Eye (tissue), 1 donor: ENCODE results near the gene HPCAL1.

ENCODE experiments used
- DNase-seq: peaks from one replicate; pipeline ENCODE4 v3.0.0-alpha.2; 2015

Gene HPCAL1

DNA sequence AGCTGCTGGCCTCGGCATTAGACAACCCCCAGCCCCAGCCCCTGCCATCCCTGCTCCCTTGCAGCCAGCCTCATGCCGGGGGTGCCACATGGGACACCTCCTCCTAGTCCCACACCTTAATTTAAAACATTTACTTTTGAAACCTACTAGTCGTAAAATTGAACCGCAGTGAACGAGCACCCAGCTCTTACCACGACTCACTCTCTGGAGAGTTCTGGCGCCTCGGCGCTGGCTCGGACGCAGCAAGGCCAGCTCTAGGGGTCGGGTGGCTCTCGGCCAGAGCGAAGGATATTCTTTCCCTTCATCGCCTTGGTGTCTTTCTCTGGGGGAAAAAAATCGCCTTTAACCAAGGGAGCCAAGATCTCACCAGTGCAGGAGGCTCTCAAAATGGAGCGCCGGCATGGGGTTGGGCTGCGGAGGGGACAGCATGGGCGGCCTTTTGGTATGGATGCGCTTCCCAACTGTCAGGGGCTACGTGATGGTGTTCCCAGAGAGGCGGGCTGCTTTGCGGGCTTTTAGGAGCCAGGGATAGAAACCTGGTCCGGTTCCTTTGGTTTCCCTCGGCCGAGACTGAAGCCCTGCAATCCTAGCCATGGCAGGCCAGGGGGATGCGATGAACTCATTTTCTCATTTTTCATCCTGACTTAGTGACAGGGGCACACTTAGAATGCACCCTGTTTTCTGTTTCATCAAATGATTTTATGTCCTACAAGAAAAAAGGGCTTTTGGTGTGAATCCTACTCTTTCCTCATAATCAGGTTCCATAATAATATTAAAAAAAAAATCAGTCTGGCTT lies 2.0 kb downstream of the HPCAL1 start:
- peak; percentile 47 for DNase-seq

DNA sequence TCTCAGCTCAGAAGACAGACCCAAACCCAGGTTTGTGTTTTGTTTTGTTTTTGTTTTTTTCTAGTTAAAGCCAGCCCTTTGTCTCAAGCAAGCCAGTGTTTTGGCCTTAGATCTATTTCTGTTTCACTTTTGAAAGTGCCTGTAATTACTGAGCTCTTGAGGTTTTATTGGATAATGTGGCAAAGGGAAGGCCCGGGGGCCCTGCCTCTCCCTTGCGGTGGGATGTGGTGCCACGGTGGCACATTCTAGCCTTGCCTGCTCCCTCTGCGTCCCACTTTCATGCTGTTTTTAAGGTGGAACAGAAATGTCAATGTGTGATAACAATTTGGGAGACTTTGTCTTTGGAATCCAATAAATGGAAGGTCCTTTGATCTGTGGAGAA lies 2.5 kb downstream of the HPCAL1 start:
- no peak for DNase-seq

DNA sequence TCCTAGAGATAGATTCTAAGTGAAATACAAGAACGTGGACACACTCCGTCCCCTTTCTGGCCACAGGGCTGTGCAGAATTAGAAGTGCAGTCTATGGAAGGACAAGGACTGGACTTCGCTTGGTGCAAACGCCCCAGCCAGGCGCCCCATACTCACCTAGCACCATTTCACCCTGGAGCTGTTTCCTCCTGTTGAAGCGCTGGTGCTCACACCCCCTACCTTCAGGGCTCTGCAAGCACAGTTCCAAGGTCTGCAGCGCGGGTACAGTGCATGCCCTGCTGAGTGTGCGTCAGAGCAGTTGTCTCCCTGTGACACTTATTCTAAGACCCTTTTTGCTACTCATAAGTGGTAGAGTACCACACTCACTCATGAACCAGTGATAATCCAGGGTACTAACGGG lies 3.0 kb downstream of the HPCAL1 start:
- no peak for DNase-seq

DNA sequence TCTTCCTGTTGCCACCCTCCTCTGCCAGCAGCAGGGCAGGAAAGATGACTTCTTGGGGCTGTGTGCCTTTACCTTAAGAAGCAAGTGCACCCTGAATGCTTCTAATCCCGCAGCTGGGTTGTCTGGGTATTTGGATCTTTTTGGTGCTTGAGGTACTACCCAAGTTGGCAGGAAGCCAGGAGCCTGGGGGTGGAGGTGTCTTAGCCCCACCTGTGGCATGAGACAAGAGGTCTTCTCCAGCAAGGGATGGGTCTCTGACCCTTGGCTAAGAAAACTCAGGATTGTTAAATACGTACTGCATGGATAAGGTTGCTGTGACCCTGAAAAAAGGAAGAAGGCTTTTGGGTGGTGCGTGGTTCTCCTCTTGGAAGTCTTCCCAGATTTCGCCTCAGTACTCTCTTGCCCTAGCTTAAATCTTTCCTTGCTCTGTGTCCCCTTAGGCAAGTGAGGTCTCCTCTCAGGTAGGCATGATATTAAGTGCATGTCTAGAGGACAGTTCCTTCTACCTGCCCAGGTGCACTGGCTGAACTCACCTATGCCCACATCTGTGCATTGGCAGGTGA lies 4.3 kb downstream of the HPCAL1 start:
- no peak for DNase-seq

DNA sequence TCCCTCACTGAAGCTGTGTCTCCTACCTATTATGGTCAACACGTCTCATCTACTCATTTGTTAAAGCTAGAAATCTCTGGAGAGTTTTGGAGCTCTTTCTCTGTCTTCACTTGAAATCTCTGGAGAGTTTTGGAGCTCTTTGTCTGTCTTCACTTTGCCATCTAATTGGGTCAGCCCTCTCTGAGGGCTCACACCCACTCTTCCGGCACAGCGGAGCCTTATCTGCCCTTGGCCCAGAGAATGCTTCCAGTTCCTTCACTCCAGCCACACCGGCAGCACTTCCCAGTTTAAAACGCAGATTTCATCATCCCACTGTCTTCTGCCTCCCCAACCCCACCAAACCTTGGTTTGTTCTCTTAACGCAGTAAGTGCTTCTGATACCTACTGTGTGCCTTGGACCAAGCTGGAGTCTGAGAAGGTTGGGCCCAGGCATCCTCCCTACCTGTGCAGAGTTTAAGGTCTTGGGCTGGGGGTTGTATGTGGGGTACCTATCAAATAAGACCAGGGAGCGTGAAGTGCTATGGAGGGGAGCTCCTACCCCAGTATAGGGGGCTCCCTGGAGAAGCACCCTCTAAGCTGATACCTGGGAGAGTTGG lies 5.0 kb downstream of the HPCAL1 start:
- peak; percentile 11 for DNase-seq

DNA sequence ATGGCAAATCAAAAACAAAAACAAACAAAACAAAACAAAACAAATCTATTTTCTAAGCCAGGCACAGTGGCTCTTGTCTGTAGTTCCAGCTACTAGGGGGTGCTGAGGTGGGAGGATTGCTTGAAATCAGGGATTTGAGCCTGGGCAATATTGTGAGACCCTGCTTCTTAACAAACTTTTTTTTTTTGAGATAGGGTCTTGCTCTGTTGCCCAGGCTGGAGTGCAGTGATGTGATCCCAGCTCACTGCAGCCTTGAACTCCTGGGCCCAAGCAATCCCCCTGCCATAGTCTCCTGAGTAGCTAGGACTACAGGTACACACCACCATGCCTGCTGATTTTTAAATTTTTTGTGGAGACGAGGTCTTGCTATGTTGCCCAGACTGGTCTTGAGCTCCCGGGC lies 6.2 kb downstream of the HPCAL1 start:
- no peak for DNase-seq

DNA sequence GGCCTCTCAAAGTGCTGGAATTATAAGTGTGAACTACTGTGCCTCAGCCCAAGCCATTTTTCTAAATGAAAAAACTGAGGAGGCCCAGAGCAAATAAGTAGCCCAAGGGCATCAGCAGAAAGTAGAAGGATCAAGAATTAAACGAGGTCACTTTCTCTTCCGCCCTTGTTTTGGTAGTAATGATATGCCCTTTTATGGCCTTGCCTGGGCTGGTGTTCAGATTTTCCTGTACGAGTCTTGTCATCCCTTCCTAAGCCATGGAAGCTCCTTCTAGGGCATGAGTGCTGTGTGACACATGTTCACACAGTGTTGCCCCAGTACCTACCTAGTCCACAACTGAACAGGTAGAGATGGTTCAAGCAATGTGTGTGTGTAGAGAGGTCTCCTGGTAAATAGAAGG lies 6.6 kb downstream of the HPCAL1 start:
- no peak for DNase-seq

DNA sequence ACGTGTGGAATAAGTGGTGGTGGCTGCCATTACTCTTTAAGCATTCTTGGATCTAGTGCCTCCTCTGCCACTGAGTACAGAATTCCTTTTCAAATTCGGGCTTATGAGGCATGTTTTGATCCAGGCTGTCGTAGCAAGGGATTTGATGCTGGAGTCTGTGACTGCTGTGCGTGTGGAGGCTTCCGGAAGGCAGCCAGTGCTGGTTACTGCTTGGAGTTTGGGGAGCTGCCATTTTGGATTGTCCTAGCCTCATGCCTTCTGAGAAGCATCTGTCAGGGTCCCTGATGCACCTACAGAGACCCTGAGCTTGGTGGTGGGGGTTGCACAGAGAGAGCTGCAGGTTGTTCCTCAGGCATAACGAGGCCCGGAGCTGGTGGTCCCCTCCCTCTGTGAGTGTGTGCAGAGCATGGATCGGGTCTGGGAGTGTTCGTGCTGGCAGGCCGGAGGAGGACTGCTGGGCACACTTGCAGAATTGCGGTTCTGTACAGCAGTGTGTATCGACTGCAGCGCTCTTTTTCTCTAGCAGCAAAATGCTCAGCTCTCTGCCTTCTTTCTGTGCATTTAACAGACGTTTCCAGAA lies 7.7 kb downstream of the HPCAL1 start:
- DNase-seq = no peak

DNA sequence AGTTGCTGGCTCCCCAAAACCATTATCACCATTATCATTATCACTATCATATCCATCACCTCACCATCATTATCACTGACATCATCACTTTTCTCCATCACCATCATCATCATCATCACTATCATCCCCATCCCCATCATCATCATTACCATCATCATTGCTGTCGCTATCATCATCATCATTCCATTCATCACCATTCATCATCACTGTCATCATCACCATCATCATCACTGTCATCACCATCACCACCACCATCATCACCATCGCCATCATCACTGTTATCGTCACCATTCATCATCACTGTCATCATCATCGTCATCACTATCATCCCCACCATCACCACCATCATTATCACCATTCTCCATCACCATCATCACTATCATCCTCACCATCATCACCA lies 9.0 kb downstream of the HPCAL1 start:
- DNase-seq = no peak

DNA sequence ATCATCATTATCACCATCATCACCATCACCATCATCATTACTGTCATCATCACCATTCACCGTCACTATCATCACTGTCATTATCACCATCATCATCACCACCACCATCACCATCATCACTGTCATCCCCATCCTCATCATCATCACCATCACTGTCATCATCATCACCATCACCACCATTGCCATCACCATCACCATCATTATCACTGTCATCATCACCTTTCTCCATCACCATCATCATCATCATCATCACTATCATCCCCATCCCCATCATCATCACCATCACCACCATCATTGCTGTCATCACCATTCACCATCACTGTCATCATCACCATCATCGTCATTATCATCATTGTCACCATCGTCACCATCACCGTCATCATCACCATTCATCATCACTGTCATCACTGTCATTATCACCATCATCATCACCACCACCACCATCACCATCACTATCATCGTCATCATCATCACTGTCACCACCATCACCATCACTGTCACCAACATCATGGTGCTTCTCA lies 9.8 kb downstream of the HPCAL1 start:
- DNase-seq = no peak

DNA sequence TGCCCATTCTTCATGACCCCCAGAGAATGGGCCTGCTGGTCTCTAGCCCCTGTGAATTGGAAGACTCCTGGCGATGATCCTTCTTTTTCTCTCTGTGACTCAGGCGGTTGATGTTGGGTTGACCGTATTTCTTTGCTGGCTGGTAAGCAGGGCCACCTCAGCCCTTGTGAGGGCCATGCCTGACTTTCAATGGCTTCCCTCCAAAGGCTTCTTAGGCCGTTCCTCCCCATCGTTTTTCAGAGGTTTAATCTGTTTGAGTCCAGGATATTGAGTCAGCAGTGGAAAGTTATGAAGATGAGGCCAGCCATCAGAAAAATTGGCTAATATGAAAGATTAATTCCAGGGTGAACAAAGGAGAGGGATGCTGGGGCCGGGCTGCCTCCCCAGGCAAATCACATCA lies 13.6 kb downstream of the HPCAL1 start:
- no peak for DNase-seq

DNA sequence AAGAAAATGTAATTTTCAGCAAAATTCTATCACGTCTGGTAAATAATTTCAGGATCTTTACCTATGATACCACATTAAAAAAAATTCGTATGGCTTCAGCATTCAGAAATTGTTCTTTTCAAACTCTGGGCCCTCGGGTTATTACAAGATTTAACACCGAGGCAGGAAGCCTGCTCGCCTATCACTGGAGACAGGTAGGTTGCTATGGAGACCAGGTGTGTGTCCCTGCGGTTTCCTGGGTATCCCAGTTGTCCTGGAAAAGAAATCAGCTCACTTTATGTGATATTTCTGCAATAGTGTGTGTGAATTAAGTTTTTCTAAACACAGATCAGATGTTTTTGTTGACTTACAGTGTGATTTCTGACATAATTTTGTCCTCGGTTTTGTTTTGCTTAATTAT lies 14.2 kb downstream of the HPCAL1 start:
- no peak for DNase-seq

DNA sequence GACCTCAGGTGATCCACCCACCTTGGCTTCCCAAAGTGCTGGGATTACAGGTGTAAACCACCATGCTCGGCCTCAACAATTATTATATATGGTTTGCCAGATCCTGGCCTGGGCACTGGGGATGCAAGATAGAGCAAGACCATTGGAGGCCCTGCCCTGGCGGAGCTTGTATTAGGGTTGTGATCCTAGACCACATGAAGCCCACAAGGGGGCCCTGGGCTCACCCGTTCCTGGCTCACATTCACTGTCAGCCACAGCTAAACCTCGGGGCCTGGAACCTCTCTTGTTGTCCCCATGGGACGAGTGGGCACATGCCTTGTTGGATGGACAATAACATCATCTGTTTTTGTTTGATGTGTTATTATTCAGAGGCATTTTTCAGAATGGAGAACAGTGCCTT lies 14.9 kb downstream of the HPCAL1 start:
- DNase-seq = no peak

DNA sequence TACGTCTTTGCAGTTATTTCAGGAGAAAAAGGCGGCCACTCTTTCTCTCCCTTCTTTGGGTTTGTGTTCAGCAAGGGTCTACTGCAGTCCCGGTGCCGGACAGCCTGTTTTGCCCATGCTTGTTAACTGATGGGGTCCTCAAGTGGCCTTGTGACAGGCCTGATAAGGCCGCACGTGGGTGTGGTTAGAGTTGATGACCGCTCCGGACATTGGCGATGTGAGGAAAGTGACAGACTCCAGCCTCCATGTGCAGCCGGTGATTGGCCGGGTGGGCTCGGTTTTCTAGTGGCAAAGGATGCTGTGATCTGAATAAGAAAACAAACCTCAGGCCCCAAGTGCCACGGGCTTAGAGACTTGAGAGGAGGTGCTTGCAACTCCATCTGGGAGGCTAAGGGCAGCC lies 15.6 kb downstream of the HPCAL1 start:
- DNase-seq = no peak

DNA sequence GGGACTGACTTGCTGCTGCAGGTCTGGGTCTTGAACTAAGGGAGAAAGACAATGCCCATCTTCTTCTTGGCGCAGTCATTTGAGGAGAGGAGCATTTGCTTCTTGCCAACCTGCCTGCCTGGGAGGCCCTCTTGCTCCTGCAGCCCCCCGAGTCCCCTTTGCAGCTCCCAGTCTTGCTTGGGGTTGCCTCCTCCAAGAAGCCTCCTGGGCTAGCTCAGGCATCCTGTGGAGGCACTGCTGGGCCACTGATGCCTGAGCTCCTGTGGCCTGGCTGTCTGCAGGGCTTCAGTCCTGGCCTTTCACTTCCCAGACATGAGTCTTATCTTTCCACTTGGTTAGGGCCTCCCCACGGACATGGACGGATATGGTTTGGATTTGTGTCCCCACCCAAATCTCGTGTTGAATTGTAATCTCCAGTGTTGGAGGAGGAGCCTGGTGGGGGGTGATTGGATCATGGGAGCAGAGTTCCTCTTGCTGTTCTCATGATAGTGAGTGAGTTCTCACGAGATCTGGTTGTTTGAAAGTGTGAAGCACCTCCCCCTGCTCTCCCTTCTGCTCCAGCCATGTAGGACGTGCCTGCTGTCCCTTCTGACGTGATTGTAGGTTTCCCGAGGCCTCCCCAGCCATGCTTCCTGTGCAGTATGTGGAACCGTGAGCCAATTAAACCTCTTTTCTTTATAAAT lies 17.3 kb downstream of the HPCAL1 start:
- DNase-seq = no peak

DNA sequence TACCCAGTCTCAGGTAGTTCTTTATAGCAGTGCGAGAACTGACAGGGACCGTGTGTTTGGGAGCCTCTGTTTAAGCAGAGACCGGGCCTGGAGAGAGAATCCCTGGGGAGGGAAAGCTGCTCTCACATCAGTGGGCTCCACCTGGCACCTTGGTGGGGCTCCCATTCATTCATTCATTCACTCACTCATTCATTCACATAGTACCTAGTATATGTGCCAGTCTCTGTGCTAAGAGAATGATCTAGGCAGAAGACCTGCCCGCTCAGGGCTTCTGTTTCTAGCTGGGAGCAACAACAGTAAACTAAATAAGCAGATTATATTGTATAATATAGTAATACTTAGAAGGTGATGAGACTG lies 17.8 kb downstream of the HPCAL1 start:
- no peak for DNase-seq

DNA sequence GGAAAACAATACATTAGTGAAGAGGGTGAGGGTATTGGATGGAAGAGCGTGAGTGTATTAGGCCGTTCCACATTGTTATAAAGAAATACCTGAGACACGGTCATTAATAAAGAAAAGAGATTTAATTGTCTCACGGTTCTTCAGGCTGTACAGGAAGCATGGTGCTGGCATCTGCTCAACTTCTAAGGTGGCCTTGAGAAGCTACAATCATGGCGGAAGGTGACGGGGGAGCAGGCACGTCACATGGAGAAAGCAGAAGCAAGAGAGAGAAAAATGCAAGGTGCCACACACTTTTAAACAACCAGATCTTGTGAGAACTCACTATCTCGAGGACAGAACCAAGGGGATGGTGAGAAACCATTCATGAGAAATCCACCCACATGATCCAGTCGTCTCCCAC lies 18.2 kb downstream of the HPCAL1 start:
- no peak for DNase-seq

DNA sequence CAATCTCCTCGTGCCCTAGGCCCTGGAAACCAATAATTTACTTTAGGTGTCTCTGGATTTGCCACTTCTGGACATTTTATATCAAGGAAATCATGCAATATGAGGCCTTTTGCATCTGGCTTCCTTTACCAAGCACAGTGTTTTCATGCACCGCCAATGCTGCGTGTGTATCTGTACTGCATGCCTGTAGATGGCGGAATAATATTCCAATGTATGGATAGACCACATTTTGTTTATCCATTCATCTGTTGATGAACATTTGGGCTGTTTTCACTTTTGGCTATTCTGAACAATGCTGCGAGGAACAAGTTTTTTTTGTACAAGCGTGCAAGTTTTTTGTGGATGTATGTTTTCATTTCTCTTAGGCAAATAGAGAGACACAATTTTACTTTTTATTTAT lies 18.9 kb downstream of the HPCAL1 start:
- DNase-seq = no peak

DNA sequence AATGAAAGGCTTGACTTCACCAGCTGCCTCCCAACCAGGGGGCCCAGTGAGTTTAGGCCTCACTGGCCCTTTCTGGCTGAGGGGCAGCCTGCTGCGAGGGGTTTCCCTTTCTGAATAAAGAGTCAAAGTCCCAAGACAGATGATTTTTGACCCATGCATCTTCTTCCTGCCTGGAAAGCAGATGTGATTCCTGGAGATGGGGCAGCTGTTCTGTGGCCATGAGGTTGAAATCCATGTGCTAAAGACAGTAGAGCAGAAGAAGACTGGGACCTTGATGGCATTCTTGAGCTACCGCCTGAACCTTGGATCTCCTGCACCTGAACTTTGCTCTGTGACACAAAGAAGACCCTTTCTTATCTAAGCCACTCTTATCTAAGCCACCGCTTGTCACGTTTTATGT lies 19.8 kb downstream of the HPCAL1 start:
- DNase-seq = no peak

DNA sequence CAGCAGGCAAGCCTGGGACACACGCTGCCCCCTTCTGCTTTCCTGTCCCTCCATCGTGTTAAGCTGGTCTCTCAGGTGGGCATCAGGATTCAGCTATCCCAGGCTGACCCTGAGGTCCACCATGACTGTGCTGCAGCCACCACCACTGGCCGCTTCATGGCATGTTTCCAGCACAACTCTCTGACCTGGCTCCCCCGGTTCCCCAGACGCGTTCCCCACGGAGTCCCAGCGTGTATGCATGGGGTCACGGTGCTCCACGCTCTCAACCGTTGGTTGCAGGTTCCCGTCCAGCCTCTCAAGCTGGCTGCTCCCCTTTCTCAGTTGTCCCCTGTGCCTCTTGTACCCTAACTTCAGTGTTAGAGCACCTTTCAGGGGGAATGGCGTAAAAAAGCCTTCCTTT lies 20.3 kb downstream of the HPCAL1 start:
- DNase-seq = no peak

DNA sequence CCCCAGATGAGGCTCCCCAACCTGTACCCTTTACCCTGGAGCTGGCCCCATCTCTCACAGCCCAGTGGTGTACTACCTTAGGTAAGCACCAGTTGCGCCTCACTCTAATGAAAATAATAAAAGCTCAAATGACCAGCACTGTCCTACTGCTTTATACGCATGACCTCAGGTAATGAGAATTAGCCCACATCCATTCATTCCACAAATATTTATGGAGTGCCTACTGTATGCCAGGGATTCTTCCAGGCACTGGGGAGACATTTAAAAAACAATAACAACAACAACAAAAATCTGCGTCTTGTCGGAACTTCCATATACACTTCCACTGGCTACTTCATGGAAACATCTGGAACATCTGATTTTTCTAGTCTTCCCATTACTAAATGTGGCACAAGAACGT lies 20.8 kb downstream of the HPCAL1 start:
- DNase-seq = no peak

DNA sequence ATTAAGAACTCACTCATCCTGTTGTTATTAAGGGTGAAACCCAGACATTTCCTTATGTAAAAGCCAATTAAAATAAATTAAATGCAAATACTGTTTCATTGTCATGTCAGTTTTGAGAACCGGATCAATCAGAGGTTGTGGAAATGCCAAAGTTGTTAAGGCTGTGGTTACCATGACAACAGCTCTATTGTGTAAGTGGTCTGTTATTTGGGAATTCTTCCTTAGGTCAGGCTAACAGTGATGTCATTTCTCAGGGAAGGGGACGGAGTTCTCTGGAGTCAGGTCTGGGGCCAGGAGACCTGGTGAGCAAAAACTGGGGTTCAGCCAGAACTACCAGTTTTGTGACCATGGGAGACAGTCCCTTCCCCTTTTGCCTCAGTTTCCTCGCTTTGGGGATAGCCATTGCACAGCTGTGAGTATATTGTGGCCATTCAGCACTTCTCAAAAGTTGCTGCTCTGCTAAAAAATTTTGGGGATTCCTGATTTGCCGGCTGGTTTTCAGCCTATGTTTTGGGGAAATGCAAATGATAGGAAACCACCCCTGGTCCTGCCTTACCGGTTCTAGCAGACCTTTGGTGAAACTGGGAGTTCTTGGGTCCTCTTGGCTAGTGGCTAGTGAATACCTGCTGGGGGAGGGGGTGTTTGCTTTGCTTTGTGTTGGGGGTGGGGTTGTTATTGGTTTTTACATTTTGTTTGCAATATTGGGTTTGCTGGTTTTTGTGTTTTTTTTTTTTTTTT lies 21.6 kb downstream of the HPCAL1 start:
- DNase-seq = peak; percentile 62
